Endothelial cell of umbilical vein (primary cell): Measurements from ENCODE around the gene SLC28A1. TPM values are rescaled to one million over a fixed set of nuclear protein-coding genes. Genes with fewer than 3 reads are reported as not detected.

Experiments used
- BruUV-seq: library from RNA; stranded (reverse); fragments of 400-500 nt; replicated peaks from 2 replicates; lab custom pipeline; 2021; lab: Mats Ljungman, UMichigan
- CTCF ChIA-PET: fragments of 300-600, 350-600 bp; sonication (Branson Sonifier 250); formaldehyde crosslinking; loops from one replicate; lab custom pipeline; 2021; ENCODE audit warnings: antibody characterized with exemption, inconsistent platforms; lab: Charles Lee
- POLR2A ChIA-PET: fragments of 300-600, 350-600 bp; sonication (Branson Sonifier 250); formaldehyde crosslinking; loops from one replicate; lab custom pipeline; 2021; ENCODE audit warnings: antibody characterized with exemption, inconsistent platforms; lab: Charles Lee
- DNase-seq: peaks from one replicate; pipeline ENCODE4 v3.0.0-alpha.2; 2011; ENCODE audit warnings: low read depth, low spot score
- FAIRE-seq: peaks from 2 replicates; lab custom pipeline; 2011; peaks lifted over from hg19 to GRCh38; lab: Jason Lieb, UNC
- H2AFZ ChIP-seq: 2 replicates; pipeline ENCODE4 v1.6.0; 2012; ENCODE audit warnings: low read depth, low read length, control low read depth, inconsistent platforms
- H3K27ac ChIP-seq: 2 replicates; pipeline ENCODE4 v1.5.1; 2011; ENCODE audit warnings: low read depth, mild to moderate bottlenecking, control low read depth, low read length, moderate library complexity; ENCODE audit not compliant: insufficient read depth
- H3K27me3 ChIP-seq, 2 experiments: 2 replicates each; pipeline versions ENCODE4 v1.6.0 to v1.6.1; 2011; ENCODE audit warnings: low read length in 2 of 2, mixed read lengths in 1 of 2; ENCODE audit not compliant: control insufficient read depth in 2 of 2, insufficient read depth in 2 of 2
- H3K36me3 ChIP-seq, 2 experiments: 2 replicates in 1 of 2; 3 replicates in 1 of 2; pipeline ENCODE4 v1.5.1; 2011; ENCODE audit warnings: low read length in 2 of 2, mild to moderate bottlenecking in 1 of 2, moderate library complexity in 1 of 2; ENCODE audit not compliant: control insufficient read depth in 2 of 2, insufficient read depth in 2 of 2; ENCODE audit errors: extremely low read depth in 1 of 2
- H3K4me1 ChIP-seq: 3 replicates; pipeline ENCODE4 v1.5.1; 2011; ENCODE audit warnings: mild to moderate bottlenecking, low read length; ENCODE audit not compliant: control insufficient read depth, insufficient read depth; ENCODE audit errors: extremely low read depth
- H3K4me2 ChIP-seq: 2 replicates; pipeline ENCODE4 v1.6.1; 2011; ENCODE audit warnings: low read length, control low read depth, mixed read lengths; ENCODE audit not compliant: insufficient read depth
- H3K4me3 ChIP-seq, 3 experiments: fragments of 200-600 bp in 1 of 3; sonication (generic), shearing (Covaris generic) in 1 of 3; replicated peaks in 1 of 3; 2 replicates each; pipeline ENCODE4 v1.5.1; 2011 to 2016; ENCODE audit warnings: control low read depth in 3 of 3, low read length in 3 of 3, mild to moderate bottlenecking in 2 of 3, inconsistent platforms in 1 of 3, low read depth in 1 of 3, moderate library complexity in 1 of 3; ENCODE audit not compliant: insufficient read depth in 1 of 3
- H3K79me2 ChIP-seq: 2 replicates; pipeline ENCODE4 v1.6.0; 2012; ENCODE audit warnings: low read length, inconsistent platforms; ENCODE audit not compliant: control insufficient read depth, insufficient read depth
- H3K9ac ChIP-seq: replicated peaks from 2 replicates; pipeline ENCODE3; 2011; ENCODE audit warnings: low read length, control low read depth; ENCODE audit not compliant: insufficient read depth; ENCODE audit errors: extremely low read depth
- H3K9me1 ChIP-seq: replicated peaks from 3 replicates; pipeline ENCODE4 v1.6.0; 2011; ENCODE audit warnings: mild to moderate bottlenecking, low read length; ENCODE audit not compliant: control insufficient read depth, insufficient read depth; ENCODE audit errors: extremely low read depth
- H3K9me3 ChIP-seq: replicated peaks from 2 replicates; pipeline ENCODE4 v1.5.1; 2012; ENCODE audit warnings: low read length, inconsistent platforms; ENCODE audit not compliant: control insufficient read depth, insufficient read depth
- H4K20me1 ChIP-seq: replicated peaks from 2 replicates; pipeline ENCODE3; 2011; ENCODE audit warnings: mild to moderate bottlenecking, low read length; ENCODE audit not compliant: control insufficient read depth, insufficient read depth; ENCODE audit errors: extremely low read depth
- EZH2 ChIP-seq: IDR thresholded peaks from 2 replicates; pipeline ENCODE4 v1.6.1; 2012; ENCODE audit warnings: borderline replicate concordance, low read depth, mild to moderate bottlenecking, moderate library complexity, low read length, inconsistent platforms; ENCODE audit not compliant: severe bottlenecking
- FOS ChIP-seq: IDR thresholded peaks from 2 replicates; pipeline ENCODE4 v1.6.1; 2011; ENCODE audit warnings: mild to moderate bottlenecking, low read length, moderate library complexity, borderline replicate concordance; ENCODE audit not compliant: insufficient read depth
- GATA2 ChIP-seq: IDR thresholded peaks from 2 replicates; pipeline ENCODE4 v1.7.0; 2011; ENCODE audit warnings: low read depth, mild to moderate bottlenecking, moderate library complexity, mixed read lengths, low read length; ENCODE audit not compliant: insufficient read length, insufficient read depth
- JUN ChIP-seq: IDR thresholded peaks from 2 replicates; pipeline ENCODE4 v1.6.1; 2011; ENCODE audit warnings: borderline replicate concordance, low read depth; ENCODE audit not compliant: insufficient read length, insufficient read depth
- MYC ChIP-seq: IDR thresholded peaks from one replicate; pipeline ENCODE4 v1.6.1; 2011; ENCODE audit warnings: mild to moderate bottlenecking, low read depth, low read length
- POLR2A ChIP-seq: IDR thresholded peaks from 2 replicates; pipeline ENCODE4 v1.6.1; 2012; ENCODE audit warnings: low read depth, mild to moderate bottlenecking, control low read depth, low read length
- POLR2AphosphoS5 ChIP-seq: IDR thresholded peaks from 2 replicates; pipeline ENCODE4 v1.6.1; 2012; ENCODE audit warnings: low read depth, mild to moderate bottlenecking, control low read depth, low read length, moderate library complexity; ENCODE audit not compliant: insufficient read depth
- dilution Hi-C: fragments of 300-500 bp; cut with MboI; formaldehyde crosslinking; loops from one replicate; pipeline ENCODE4 v1.15.0; 2019; ENCODE audit warnings: low sequenced_read_pairs; ENCODE audit not compliant: extremely low pct_ligation_motif_present
- intact Hi-C: fragments of 100-400 bp; cut with micrococcal nuclease; formaldehyde crosslinking; loops from one replicate; pipeline ENCODE4 v1.10.0; 2022
- polyA plus RNA-seq, 4 experiments: library from polyadenylated mRNA; depleted of rRNA in 3 of 4; stranded (reverse) in 3 of 4; unstranded in 1 of 4; fragments of >200 nt; gene quantifications; 2 replicates each; pipeline versions ENCODE4 v1.2.1 to v1.2.3, GENCODE V29; 2011 to 2012; ENCODE audit warnings: missing spikeins in 1 of 4
- total RNA-seq: library from RNA; stranded (reverse); gene quantifications from 2 replicates; pipeline ENCODE4 v1.2.3, GENCODE V29; 2021
- TF ChIP-seq, protein P1 (sequence below): IDR thresholded peaks from 2 replicates; pipeline ENCODE4 v1.6.1; 2011; ENCODE audit not compliant: insufficient read depth, insufficient read length
- TF ChIP-seq, protein P2 (sequence below), 2 donors: IDR thresholded peaks; 1 replicate in 1 of 2; 2 replicates in 1 of 2; pipeline ENCODE4 v1.5.1; 2011; ENCODE audit warnings: low read length in 2 of 2, mild to moderate bottlenecking in 2 of 2, moderate library complexity in 2 of 2, control low read depth in 1 of 2, inconsistent platforms in 1 of 2, low read depth in 1 of 2; ENCODE audit not compliant: insufficient read depth in 1 of 2; ENCODE audit errors: extremely low read depth in 1 of 2

The SLC28A1 gene
- total and polyA plus RNA-seq, 2 donors (not counting 3 experiments of a cell fraction or from before 2014, with no cell fraction given) = not detected

DNA sequence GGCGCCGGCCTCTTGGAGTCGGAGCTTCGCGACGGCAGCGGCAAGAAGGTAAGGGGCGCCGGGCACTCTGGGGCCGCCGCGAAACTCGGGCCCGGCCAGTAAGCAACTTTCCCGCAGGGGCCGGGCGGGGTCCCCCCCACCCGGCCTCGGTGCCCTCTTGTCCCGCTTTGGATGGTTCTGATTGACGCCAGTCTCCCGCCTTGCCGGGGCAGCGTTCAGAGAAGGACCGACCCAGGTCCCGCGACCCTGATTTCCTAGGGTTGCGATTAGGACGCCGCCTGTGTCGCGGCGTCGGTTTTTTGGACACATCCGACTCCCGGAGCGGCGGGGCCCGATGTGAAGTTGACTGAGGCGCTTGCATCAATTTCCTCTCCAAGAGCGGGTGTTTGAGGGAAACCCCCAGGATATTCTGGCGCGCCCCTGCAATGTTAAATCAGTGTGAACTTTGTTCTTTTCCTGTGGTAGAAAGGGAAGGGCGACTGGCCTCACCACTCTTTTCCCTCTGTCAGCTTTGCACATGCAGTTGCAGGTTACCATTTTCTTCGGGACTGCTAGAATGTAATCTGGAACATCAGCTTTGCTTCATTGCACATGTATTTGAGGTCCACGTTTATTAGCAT is 97.9 kb downstream of the SLC28A1 start:
- H3K9ac ChIP-seq = peak overlapping the region; percentile 87

More for the DNA sequence above, 97.9 kb downstream of the SLC28A1 start:
- FAIRE-seq (peak; percentile 71), DNase-seq (peak; percentile 58)
- peaks cover 16% of the 10 kb centered on the region for H3K4me1 ChIP-seq
- H3K79me2 ChIP-seq = peaks cover 43% of the 10 kb centered on the region
- H2AFZ ChIP-seq = peak overlapping the region; percentile 88
- H4K20me1 ChIP-seq = no peaks in the 10 kb centered on the region
- CTCF ChIA-PET = interaction anchor here (0.9 to 4.0 kb wide), 10 partner anchors 17 to 383 kb away, joined by 3 to 21 read pairs (median 4); no protein-coding TSS in a partner anchor
- peak overlapping the region; percentile 90 for H3K27ac ChIP-seq
- no TSS peak for BruUV-seq
- dilution Hi-C loops = no loop called here
- H3K4me2 ChIP-seq = peak overlapping the region; percentile 98
- H3K27me3 ChIP-seq = no peaks in the 10 kb centered on the region
- intact Hi-C loops = loop anchor here (5.0 kb wide), 1 partner anchor 45 kb away; no protein-coding TSS in a partner anchor
- H3K4me3 ChIP-seq = peak overlapping the region; percentile 63 to 86 (median 84)
- H3K36me3 ChIP-seq = no peaks in the 10 kb centered on the region
- TF ChIP-seq FOS (no peak), JUN (no peak), EZH2 (no peak), POLR2AphosphoS5 (no peak), MYC (no peak), GATA2 (no peak), POLR2A (no peak)
- TF ChIP-seq, protein P1, sequence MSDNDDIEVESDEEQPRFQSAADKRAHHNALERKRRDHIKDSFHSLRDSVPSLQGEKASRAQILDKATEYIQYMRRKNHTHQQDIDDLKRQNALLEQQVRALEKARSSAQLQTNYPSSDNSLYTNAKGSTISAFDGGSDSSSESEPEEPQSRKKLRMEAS = no peak
- TF ChIP-seq, protein P2, sequence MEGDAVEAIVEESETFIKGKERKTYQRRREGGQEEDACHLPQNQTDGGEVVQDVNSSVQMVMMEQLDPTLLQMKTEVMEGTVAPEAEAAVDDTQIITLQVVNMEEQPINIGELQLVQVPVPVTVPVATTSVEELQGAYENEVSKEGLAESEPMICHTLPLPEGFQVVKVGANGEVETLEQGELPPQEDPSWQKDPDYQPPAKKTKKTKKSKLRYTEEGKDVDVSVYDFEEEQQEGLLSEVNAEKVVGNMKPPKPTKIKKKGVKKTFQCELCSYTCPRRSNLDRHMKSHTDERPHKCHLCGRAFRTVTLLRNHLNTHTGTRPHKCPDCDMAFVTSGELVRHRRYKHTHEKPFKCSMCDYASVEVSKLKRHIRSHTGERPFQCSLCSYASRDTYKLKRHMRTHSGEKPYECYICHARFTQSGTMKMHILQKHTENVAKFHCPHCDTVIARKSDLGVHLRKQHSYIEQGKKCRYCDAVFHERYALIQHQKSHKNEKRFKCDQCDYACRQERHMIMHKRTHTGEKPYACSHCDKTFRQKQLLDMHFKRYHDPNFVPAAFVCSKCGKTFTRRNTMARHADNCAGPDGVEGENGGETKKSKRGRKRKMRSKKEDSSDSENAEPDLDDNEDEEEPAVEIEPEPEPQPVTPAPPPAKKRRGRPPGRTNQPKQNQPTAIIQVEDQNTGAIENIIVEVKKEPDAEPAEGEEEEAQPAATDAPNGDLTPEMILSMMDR (IDR thresholded peaks at IDR 0.05; ENCODE audit: extremely low read depth in 1 of 2, insufficient read depth in 1 of 2, low read depth in 1 of 2, low read length in 2 of 2) = no peak
- H3K9me3 ChIP-seq = no peaks in the 10 kb centered on the region
- H3K9me1 ChIP-seq = no peaks in the 10 kb centered on the region
- POLR2A ChIA-PET = no interaction called here
